SK-N-SH treated with all-trans-retinoic acid at 6 μM for 48 hours (cell line): Measurements from ENCODE around the gene DUSP18.

Source experiments
- ATAC-seq: fragments of 200-7000 bp; cut with Tn5 transposase; 3 replicates; pipeline ENCODE4 v1.9.1; 2020; ENCODE audit warnings: mild to moderate bottlenecking, moderate library complexity
- ARNTL ChIP-seq: fragments of 450-650 bp; formaldehyde crosslinking; IDR thresholded peaks from 2 replicates; pipeline ENCODE4 v1.5.0; 2020; ENCODE audit warnings: low read depth, mild to moderate bottlenecking, moderate library complexity, borderline replicate concordance
- BACH2 ChIP-seq: fragments of 250-450 bp; sonication (Bioruptor Pico); IDR thresholded peaks from 2 replicates; pipeline ENCODE4 v1.9.0; 2021; ENCODE audit warnings: mild to moderate bottlenecking, borderline replicate concordance
- ESRRG ChIP-seq: fragments of 250-450 bp; sonication (Bioruptor Pico); IDR thresholded peaks from 2 replicates; pipeline ENCODE4 v1.6.1; 2021; ENCODE audit warnings: mild to moderate bottlenecking
- GLIS3 ChIP-seq: fragments of 250-450 bp; sonication (Bioruptor Pico); IDR thresholded peaks from 2 replicates; pipeline ENCODE4 v1.5.0; 2020; ENCODE audit warnings: mild to moderate bottlenecking, moderate library complexity
- ISL1 ChIP-seq: fragments of 250-450 bp; sonication (Bioruptor Pico); IDR thresholded peaks from 2 replicates; pipeline ENCODE4 v2.1.2; 2022; ENCODE audit warnings: mild to moderate bottlenecking, moderate library complexity
- OSR1 ChIP-seq: fragments of 250-450 bp; sonication (Bioruptor Pico); IDR thresholded peaks from 2 replicates; pipeline ENCODE4 v1.8.0; 2022; ENCODE audit warnings: moderate library complexity, mild to moderate bottlenecking, inconsistent platforms
- POU6F1 ChIP-seq: fragments of 250-450 bp; sonication (Bioruptor Pico); IDR thresholded peaks from 2 replicates; pipeline ENCODE4 v1.8.0; 2021; ENCODE audit warnings: low read depth, mild to moderate bottlenecking, moderate library complexity, borderline replicate concordance
- PPARA ChIP-seq: fragments of 250-450 bp; sonication (Bioruptor Pico); IDR thresholded peaks from 2 replicates; pipeline ENCODE4 v1.5.0; 2020; ENCODE audit warnings: mild to moderate bottlenecking, borderline replicate concordance
- RARB ChIP-seq: fragments of 250-450 bp; sonication (Bioruptor Pico); IDR thresholded peaks from 2 replicates; pipeline ENCODE4 v1.8.0; 2021; ENCODE audit warnings: mild to moderate bottlenecking, moderate library complexity
- SNAI2 ChIP-seq: fragments of 250-450 bp; sonication (Bioruptor Pico); IDR thresholded peaks from 2 replicates; pipeline ENCODE4 v1.5.0; 2020; ENCODE audit warnings: mild to moderate bottlenecking, moderate library complexity
- TOX ChIP-seq: fragments of 250-450 bp; sonication (Bioruptor Pico); IDR thresholded peaks from 2 replicates; pipeline ENCODE4 v1.8.0; 2021; ENCODE audit warnings: mild to moderate bottlenecking, moderate library complexity, borderline replicate concordance
- TSHZ2 ChIP-seq: fragments of 250-450 bp; sonication (Bioruptor Pico); IDR thresholded peaks from 2 replicates; pipeline ENCODE4 v1.5.0; 2020; ENCODE audit warnings: mild to moderate bottlenecking, moderate library complexity
- ZFP3 ChIP-seq: fragments of 250-450 bp; sonication (Bioruptor Pico); IDR thresholded peaks from 2 replicates; pipeline ENCODE4 v1.5.0; 2020; ENCODE audit warnings: mild to moderate bottlenecking, moderate library complexity
- ZFP30 ChIP-seq: fragments of 450-650 bp; formaldehyde crosslinking; IDR thresholded peaks from 2 replicates; pipeline ENCODE4 v1.5.0; 2022; ENCODE audit warnings: mild to moderate bottlenecking, moderate library complexity
- ZNF565 ChIP-seq: fragments of 450-650 bp; formaldehyde crosslinking; conservative IDR thresholded peaks from 2 replicates; pipeline ENCODE4 v1.5.0; 2020; ENCODE audit warnings: low read depth, mild to moderate bottlenecking, moderate library complexity
- ZNF70 ChIP-seq: fragments of 450-650 bp; formaldehyde crosslinking; IDR thresholded peaks from 2 replicates; pipeline ENCODE4 v1.5.0; 2020; ENCODE audit warnings: mild to moderate bottlenecking, moderate library complexity
- ZNF8 ChIP-seq: fragments of 450-650 bp; formaldehyde crosslinking; IDR thresholded peaks from 2 replicates; pipeline ENCODE4 v1.5.0; 2020; ENCODE audit warnings: mild to moderate bottlenecking, moderate library complexity
- TF ChIP-seq, protein P1 (sequence below): fragments of 250-450 bp; sonication (Bioruptor Pico); IDR thresholded peaks from 2 replicates; pipeline ENCODE4 v1.5.1; 2020; ENCODE audit warnings: low read depth, mild to moderate bottlenecking, moderate library complexity
- TF ChIP-seq, protein P2 (sequence below): fragments of 250-450 bp; sonication (Bioruptor Pico); IDR thresholded peaks from 2 replicates; pipeline ENCODE4 v1.8.0; 2020; ENCODE audit warnings: mild to moderate bottlenecking, moderate library complexity, borderline replicate concordance
- TF ChIP-seq, protein P3 (sequence below): fragments of 250-450 bp; sonication (Bioruptor Pico); IDR thresholded peaks from 2 replicates; pipeline ENCODE4 v1.5.1; 2021; ENCODE audit warnings: mild to moderate bottlenecking, moderate library complexity

The DUSP18 gene

DNA sequence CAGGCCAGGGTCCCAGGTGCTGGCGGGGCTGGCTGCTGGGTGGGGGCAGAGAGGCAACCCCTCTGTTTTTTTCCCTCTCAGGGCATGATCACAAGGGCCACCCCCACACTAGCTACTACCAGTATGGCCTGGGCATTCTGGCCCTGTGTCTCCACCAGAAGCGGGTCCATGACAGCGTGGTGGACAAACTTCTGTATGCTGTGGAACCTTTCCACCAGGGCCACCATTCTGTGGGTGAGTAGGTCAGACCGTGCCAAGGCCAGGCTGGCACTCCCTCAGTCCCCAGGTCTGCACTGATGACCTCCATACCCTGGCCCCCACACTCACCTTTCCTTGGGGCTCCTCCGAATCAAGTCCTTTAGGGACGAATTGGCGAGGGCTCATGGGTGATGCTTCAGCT lies 53.4 kb downstream of the DUSP18 start:
- ATAC-seq = no peak
- no peak for TF ChIP-seq ZNF70 (CRISPR knock-in tag)
- no peak for TF ChIP-seq ESRRG (CRISPR knock-in tag)
- TF ChIP-seq RARB (CRISPR knock-in tag) = no peak
- TF ChIP-seq TSHZ2 (CRISPR knock-in tag) = no peak
- TF ChIP-seq ARNTL = no peak
- TF ChIP-seq, protein P1, sequence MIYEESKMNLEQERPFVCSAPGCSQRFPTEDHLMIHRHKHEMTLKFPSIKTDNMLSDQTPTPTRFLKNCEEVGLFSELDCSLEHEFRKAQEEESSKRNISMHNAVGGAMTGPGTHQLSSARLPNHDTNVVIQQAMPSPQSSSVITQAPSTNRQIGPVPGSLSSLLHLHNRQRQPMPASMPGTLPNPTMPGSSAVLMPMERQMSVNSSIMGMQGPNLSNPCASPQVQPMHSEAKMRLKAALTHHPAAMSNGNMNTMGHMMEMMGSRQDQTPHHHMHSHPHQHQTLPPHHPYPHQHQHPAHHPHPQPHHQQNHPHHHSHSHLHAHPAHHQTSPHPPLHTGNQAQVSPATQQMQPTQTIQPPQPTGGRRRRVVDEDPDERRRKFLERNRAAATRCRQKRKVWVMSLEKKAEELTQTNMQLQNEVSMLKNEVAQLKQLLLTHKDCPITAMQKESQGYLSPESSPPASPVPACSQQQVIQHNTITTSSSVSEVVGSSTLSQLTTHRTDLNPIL (CRISPR knock-in tag) = no peak
- no peak for TF ChIP-seq GLIS3 (CRISPR knock-in tag)
- no peak for TF ChIP-seq BACH2 (CRISPR knock-in tag)
- no peak for TF ChIP-seq POU6F1
- no peak for TF ChIP-seq OSR1
- no peak for TF ChIP-seq PPARA (CRISPR knock-in tag)
- no peak for TF ChIP-seq TOX (CRISPR knock-in tag)
- no peak for TF ChIP-seq ZFP30 (CRISPR knock-in tag)
- TF ChIP-seq, protein P2, sequence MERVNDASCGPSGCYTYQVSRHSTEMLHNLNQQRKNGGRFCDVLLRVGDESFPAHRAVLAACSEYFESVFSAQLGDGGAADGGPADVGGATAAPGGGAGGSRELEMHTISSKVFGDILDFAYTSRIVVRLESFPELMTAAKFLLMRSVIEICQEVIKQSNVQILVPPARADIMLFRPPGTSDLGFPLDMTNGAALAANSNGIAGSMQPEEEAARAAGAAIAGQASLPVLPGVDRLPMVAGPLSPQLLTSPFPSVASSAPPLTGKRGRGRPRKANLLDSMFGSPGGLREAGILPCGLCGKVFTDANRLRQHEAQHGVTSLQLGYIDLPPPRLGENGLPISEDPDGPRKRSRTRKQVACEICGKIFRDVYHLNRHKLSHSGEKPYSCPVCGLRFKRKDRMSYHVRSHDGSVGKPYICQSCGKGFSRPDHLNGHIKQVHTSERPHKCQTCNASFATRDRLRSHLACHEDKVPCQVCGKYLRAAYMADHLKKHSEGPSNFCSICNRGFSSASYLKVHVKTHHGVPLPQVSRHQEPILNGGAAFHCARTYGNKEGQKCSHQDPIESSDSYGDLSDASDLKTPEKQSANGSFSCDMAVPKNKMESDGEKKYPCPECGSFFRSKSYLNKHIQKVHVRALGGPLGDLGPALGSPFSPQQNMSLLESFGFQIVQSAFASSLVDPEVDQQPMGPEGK (CRISPR knock-in tag) = no peak
- no peak for TF ChIP-seq ZNF565
- TF ChIP-seq ISL1 (CRISPR knock-in tag) = no peak
- no peak for TF ChIP-seq SNAI2 (CRISPR knock-in tag)

DNA sequence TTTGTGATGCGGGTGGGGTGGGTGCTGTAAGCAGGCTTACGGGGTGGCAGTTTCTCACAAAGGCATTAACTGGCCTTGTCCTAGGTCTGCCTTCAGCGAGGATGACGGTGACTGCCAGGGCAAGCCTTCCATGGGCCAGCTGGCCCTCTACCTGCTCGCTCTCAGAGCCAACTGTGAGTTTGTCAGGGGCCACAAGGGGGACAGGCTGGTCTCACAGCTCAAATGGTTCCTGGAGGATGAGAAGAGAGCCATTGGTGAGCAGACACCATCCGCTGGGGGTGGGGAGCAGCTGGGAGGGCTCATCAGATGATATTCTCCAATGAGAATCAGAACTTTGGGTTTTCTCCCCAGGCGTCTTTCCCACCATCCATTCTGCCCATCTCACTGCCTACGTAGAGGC lies 54.9 kb downstream of the DUSP18 start:
- no peak for ATAC-seq
- TF ChIP-seq TOX (CRISPR knock-in tag) (no peak), ZFP3 (CRISPR knock-in tag) (no peak), ZFP30 (CRISPR knock-in tag) (no peak), ARNTL (no peak), RARB (CRISPR knock-in tag) (no peak), ZNF565 (no peak), SNAI2 (CRISPR knock-in tag) (no peak), ZNF8 (no peak), ISL1 (CRISPR knock-in tag) (no peak), GLIS3 (CRISPR knock-in tag) (no peak), BACH2 (CRISPR knock-in tag) (no peak)
- TF ChIP-seq, protein P1 (CRISPR knock-in tag) = no peak
- TF ChIP-seq, protein P2 (CRISPR knock-in tag) = no peak
- TF ChIP-seq, protein P3, sequence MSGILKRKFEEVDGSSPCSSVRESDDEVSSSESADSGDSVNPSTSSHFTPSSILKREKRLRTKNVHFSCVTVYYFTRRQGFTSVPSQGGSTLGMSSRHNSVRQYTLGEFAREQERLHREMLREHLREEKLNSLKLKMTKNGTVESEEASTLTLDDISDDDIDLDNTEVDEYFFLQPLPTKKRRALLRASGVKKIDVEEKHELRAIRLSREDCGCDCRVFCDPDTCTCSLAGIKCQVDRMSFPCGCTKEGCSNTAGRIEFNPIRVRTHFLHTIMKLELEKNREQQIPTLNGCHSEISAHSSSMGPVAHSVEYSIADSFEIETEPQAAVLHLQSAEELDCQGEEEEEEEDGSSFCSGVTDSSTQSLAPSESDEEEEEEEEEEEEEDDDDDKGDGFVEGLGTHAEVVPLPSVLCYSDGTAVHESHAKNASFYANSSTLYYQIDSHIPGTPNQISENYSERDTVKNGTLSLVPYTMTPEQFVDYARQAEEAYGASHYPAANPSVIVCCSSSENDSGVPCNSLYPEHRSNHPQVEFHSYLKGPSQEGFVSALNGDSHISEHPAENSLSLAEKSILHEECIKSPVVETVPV (CRISPR knock-in tag) = no peak
